ENCODE measurements around the gene RAP2B. TPM values are rescaled to one million over a fixed set of nuclear protein-coding genes. Genes with fewer than 3 reads are reported as not detected.
A peak's percentile ranks its signal among the peaks of the same experiment; 100 is the strongest.

RAP2B gene
- polyA plus RNA-seq, 1 of the 3 experiments (the other 2 are of a cell fraction), result 7.3 TPM

GRCh38 chr3:153160451-153161137 is 1.4 kb upstream of the RAP2B start (continued):
- no peak for TF ChIP-seq CTCF (IDR thresholded peaks at IDR 0.05)
- peak; percentile 15; the same call in 1 of the 2 replicates for TF ChIP-seq REST (IDR thresholded peaks at IDR 0.05; ENCODE audit: low read depth, low read length)
- TF ChIP-seq GATA2 (CRISPR knock-in tag; IDR thresholded peaks at IDR 0.05), result no peak
- TF ChIP-seq EP300 (IDR thresholded peaks at IDR 0.05; ENCODE audit: borderline replicate concordance in 1 of 2, low read depth in 1 of 2, low read length in 1 of 2), result no peak; a peak in 1 of 4 replicates
- TF ChIP-seq ELF1 (IDR thresholded peaks at IDR 0.05), result no peak
- no peak for TF ChIP-seq FOXJ3 (CRISPR knock-in tag; IDR thresholded peaks at IDR 0.05)
- peak; percentile 41; the same call in 1 of the 2 replicates for TF ChIP-seq NFIC (IDR thresholded peaks at IDR 0.05; ENCODE audit: borderline replicate concordance)
- TF ChIP-seq TAF1 (IDR thresholded peaks at IDR 0.05; ENCODE audit: borderline replicate concordance, low read depth, low read length), result peak; percentile 15; the same call in 1 of the 2 replicates
- no peak; the same call in 1 of the 2 replicates for TF ChIP-seq JUND (IDR thresholded peaks at IDR 0.05)
- no peak for TF ChIP-seq CHD2 (IDR thresholded peaks at IDR 0.05; ENCODE audit: low read length, partially characterized antibody)
- TF ChIP-seq USF1 (IDR thresholded peaks at IDR 0.05; ENCODE audit: borderline replicate concordance, low read depth), result no peak
- peak; percentile 4; the same call in 1 of the 2 replicates for TF ChIP-seq YY1 (IDR thresholded peaks at IDR 0.05; ENCODE audit: low read depth)
- TF ChIP-seq TEAD4 (IDR thresholded peaks at IDR 0.05; ENCODE audit: borderline replicate concordance, insufficient read depth), result no peak
- TF ChIP-seq USF2 (IDR thresholded peaks at IDR 0.05; ENCODE audit: borderline replicate concordance, low read depth, low read length), result no peak
- TF ChIP-seq TCF12 (IDR thresholded peaks at IDR 0.05), result peak; percentile 5; the same call in 1 of the 2 replicates
- no peak for TF ChIP-seq EZH2phosphoT487 (IDR thresholded peaks at IDR 0.05; ENCODE audit: borderline replicate concordance, low read depth)
- no peak for TF ChIP-seq FOXM1 (IDR thresholded peaks at IDR 0.05; ENCODE audit: low read depth)
- TF ChIP-seq NRF1 (IDR thresholded peaks at IDR 0.05; ENCODE audit: low read depth, low read length), result 0 out of 2 replicates have a peak, but pooled peaks have one; percentile 6
- TF ChIP-seq MXI1 (IDR thresholded peaks at IDR 0.05; ENCODE audit: low read depth, low read length), result no peak
- no peak for TF ChIP-seq MEF2A (IDR thresholded peaks at IDR 0.05; ENCODE audit: borderline replicate concordance, low read depth)

Data from SK-N-SH (cell line).